HCT116 (cell line): Measurements from ENCODE around the gene ICAM1. TPM values are rescaled to one million over a fixed set of nuclear protein-coding genes. Genes with fewer than 3 reads are reported as not detected.

ENCODE experiments used
- ATAC-seq: fragments of 200-7000 bp; cut with Tn5 transposase; 2 replicates; pipeline ENCODE4 v1.9.1; 2020; ENCODE audit warnings: mild to moderate bottlenecking, moderate library complexity
- BruUV-seq: library from RNA; stranded (reverse); fragments of 400-500 nt; replicated peaks from 2 replicates; lab custom pipeline; 2021; lab: Mats Ljungman, UMichigan
- CTCF ChIA-PET: fragments of 300-600 bp; sonication (Branson Sonifier 250); formaldehyde crosslinking; loops from one replicate; lab custom pipeline; 2021; ENCODE audit warnings: antibody characterized with exemption; lab: Charles Lee
- POLR2A ChIA-PET: fragments of 300-600, 350-600 bp; sonication (Branson Sonifier 250); formaldehyde crosslinking; loops from one replicate; lab custom pipeline; 2021; ENCODE audit warnings: antibody characterized with exemption; lab: Charles Lee
- RAD21 ChIA-PET, 2 experiments: fragments of 300-600 bp; sonication (Branson Sonifier 250); formaldehyde crosslinking; loops; one replicate each; lab custom pipeline; 2023; ENCODE audit warnings: low total read pairs in 2 of 2; ENCODE audit not compliant: uncharacterized antibody in 2 of 2, unreplicated experiment in 2 of 2, low non-redundant PET in 1 of 2; lab: Charles Lee
- DNase-seq: peaks from one replicate; pipeline ENCODE4 v3.0.0-alpha.2; 2010; ENCODE audit warnings: low read depth, low spot score
- H2AFZ ChIP-seq: fragments of 200-600 bp; shearing (Covaris generic), sonication (generic); 2 replicates; pipeline ENCODE4 v1.6.1; 2017; ENCODE audit warnings: low read depth, mixed run types, mixed read lengths, antibody characterized with exemption, low read length; ENCODE audit not compliant: poor library complexity, severe bottlenecking
- H3K27ac ChIP-seq: 2 replicates; pipeline ENCODE4 v1.5.1; 2012; ENCODE audit warnings: low read depth, low read length
- H3K27me3 ChIP-seq: fragments of 200-600 bp; sonication (generic); 2 replicates; pipeline ENCODE4 v1.6.1; 2016; ENCODE audit warnings: mixed run types, low read length, mixed read lengths; ENCODE audit not compliant: insufficient read depth
- H3K36me3 ChIP-seq, 2 experiments: fragments of 200-500 bp in 1 of 2; fragments of 200-600 bp in 1 of 2; sonication (Bioruptor generic) in 1 of 2; sonication (generic) in 1 of 2; 2 replicates each; pipeline versions ENCODE4 v1.5.1 to v1.6.1; 2014 to 2016; ENCODE audit warnings: low read length in 2 of 2, inconsistent platforms in 1 of 2, mixed read lengths in 1 of 2, mixed run types in 1 of 2; ENCODE audit not compliant: insufficient read depth in 2 of 2, control insufficient read depth in 1 of 2
- H3K4me1 ChIP-seq, 2 experiments: fragments of 200-600 bp in 1 of 2; sonication (generic) in 1 of 2; 2 replicates each; pipeline versions ENCODE4 v1.5.1 to v1.6.1; 2012 to 2017; ENCODE audit warnings: low read length in 2 of 2, inconsistent platforms in 1 of 2, mild to moderate bottlenecking in 1 of 2, mixed read lengths in 1 of 2, mixed run types in 1 of 2, moderate library complexity in 1 of 2; ENCODE audit not compliant: insufficient read depth in 2 of 2, control insufficient read depth in 1 of 2
- H3K4me2 ChIP-seq: fragments of 200-600 bp; sonication (generic); 2 replicates; pipeline ENCODE4 v1.6.1; 2017; ENCODE audit warnings: mixed run types, low read length, mixed read lengths
- H3K4me3 ChIP-seq, 2 experiments: fragments of 200-600 bp in 1 of 2; sonication (generic) in 1 of 2; replicated peaks in 1 of 2; 2 replicates each; pipeline ENCODE4 v1.5.1; 2011 to 2016; ENCODE audit warnings: low read length in 2 of 2, control low read depth in 1 of 2, low read depth in 1 of 2, mild to moderate bottlenecking in 1 of 2, mixed read lengths in 1 of 2, mixed run types in 1 of 2
- H3K79me2 ChIP-seq: fragments of 200-600 bp; sonication (generic); 2 replicates; pipeline ENCODE4 v1.6.1; 2017; ENCODE audit warnings: mild to moderate bottlenecking, mixed run types, low read length, moderate library complexity, mixed read lengths; ENCODE audit not compliant: insufficient read depth
- H3K9ac ChIP-seq: fragments of 200-600 bp; sonication (generic); 2 replicates; pipeline ENCODE4 v1.6.1; 2016; ENCODE audit warnings: low read length, mixed read lengths
- H3K9me2 ChIP-seq: fragments of 200-600 bp; sonication (generic), shearing (Covaris generic); 2 replicates; pipeline ENCODE4 v1.6.1; 2017; ENCODE audit warnings: mixed run types, mild to moderate bottlenecking, moderate library complexity; ENCODE audit not compliant: insufficient read depth
- H3K9me3 ChIP-seq, 2 experiments: fragments of 200-500 bp in 1 of 2; fragments of 200-600 bp in 1 of 2; sonication (Bioruptor generic) in 1 of 2; sonication (generic) in 1 of 2; 2 replicates each; pipeline ENCODE4 v1.6.1; 2014 to 2017; ENCODE audit warnings: low read length in 2 of 2, mixed read lengths in 2 of 2, inconsistent platforms in 1 of 2, low read depth in 1 of 2, mild to moderate bottlenecking in 1 of 2, mixed run types in 1 of 2, moderate library complexity in 1 of 2; ENCODE audit not compliant: control insufficient read depth in 1 of 2, insufficient read depth in 1 of 2
- H4K20me1 ChIP-seq: fragments of 200-600 bp; sonication (generic), shearing (Covaris generic); 2 replicates; pipeline ENCODE4 v1.6.1; 2017; ENCODE audit warnings: mixed run types, mild to moderate bottlenecking, moderate library complexity; ENCODE audit not compliant: insufficient read depth
- CBX3 ChIP-seq: IDR thresholded peaks from 2 replicates; pipeline ENCODE4 v1.6.1; 2012; ENCODE audit warnings: low read depth
- CEBPB ChIP-seq: IDR thresholded peaks from 2 replicates; pipeline ENCODE4 v1.6.1; 2012; ENCODE audit warnings: low read depth
- EGR1 ChIP-seq: IDR thresholded peaks from 2 replicates; pipeline ENCODE4 v1.6.1; 2012; ENCODE audit warnings: low read depth
- ELF1 ChIP-seq: IDR thresholded peaks from 2 replicates; pipeline ENCODE4 v1.6.1; 2012; ENCODE audit warnings: low read depth, borderline replicate concordance
- EZH2phosphoT487 ChIP-seq: fragments of 200-600 bp; IDR thresholded peaks from 2 replicates; pipeline ENCODE4 v1.6.1; 2018; ENCODE audit warnings: antibody characterized with exemption, borderline replicate concordance
- POLR2A ChIP-seq: IDR thresholded peaks from 2 replicates; pipeline ENCODE4 v1.7.0; 2011; ENCODE audit warnings: borderline replicate concordance; ENCODE audit not compliant: insufficient read depth, insufficient read length; ENCODE audit errors: extremely low read depth
- POLR2AphosphoS5 ChIP-seq: IDR thresholded peaks from 2 replicates; pipeline ENCODE4 v1.6.1; 2011; ENCODE audit warnings: mild to moderate bottlenecking, low read depth, low read length, moderate library complexity
- TCF7L2 ChIP-seq: IDR thresholded peaks from 2 replicates; pipeline ENCODE4 v1.7.0; 2011; ENCODE audit warnings: borderline replicate concordance, inconsistent platforms; ENCODE audit not compliant: insufficient read depth, insufficient read length; ENCODE audit errors: extremely low read depth
- ZNF274 ChIP-seq: fragments of 200-500 bp; sonication (Bioruptor generic); IDR thresholded peaks from 2 replicates; pipeline ENCODE4 v1.6.1; 2014; ENCODE audit warnings: mild to moderate bottlenecking, low read depth, low read length, inconsistent platforms
- intact Hi-C: fragments of 100-400 bp; cut with micrococcal nuclease; formaldehyde crosslinking; loops from 2 replicates; pipeline ENCODE4 v1.10.0; 2022
- total RNA-seq: library from RNA; stranded (reverse); gene quantifications from one replicate; pipeline ENCODE4 v1.2.1, GENCODE V29; 2021; ENCODE audit not compliant: unreplicated experiment
- TF ChIP-seq, protein P1 (sequence below): IDR thresholded peaks from 2 replicates; pipeline ENCODE4 v1.6.1; 2012; ENCODE audit warnings: low read depth
- TF ChIP-seq, protein P2 (sequence below), 3 experiments: fragments of 200-600 bp in 1 of 3; sonication (generic) in 1 of 3; IDR thresholded peaks in 2 of 3; conservative IDR thresholded peaks in 1 of 3; 2 replicates each; pipeline ENCODE4 v1.5.1; 2012 to 2017; ENCODE audit warnings: low read depth in 2 of 3, low read length in 2 of 3, antibody characterized with exemption in 1 of 3, borderline replicate concordance in 1 of 3, control low read depth in 1 of 3, mild to moderate bottlenecking in 1 of 3, mixed read lengths in 1 of 3, mixed run types in 1 of 3, moderate library complexity in 1 of 3; ENCODE audit not compliant: insufficient read depth in 1 of 3

Gene ICAM1
- total RNA-seq, 1 experiment from 2014 or later = 5.0 TPM

- H4K20me1 ChIP-seq = no peaks in the 10 kb centered on the region
- ATAC-seq = no peak; the same call in 1 of the 2 replicates
- H3K27ac ChIP-seq = peak overlapping the region; percentile 80
- no peak for DNase-seq
- peak overlapping the region; percentile 82 for H3K9ac ChIP-seq
- H2AFZ ChIP-seq = no peak overlapping the region
- POLR2A ChIA-PET = no interaction called here
- BruUV-seq = TSS peak; percentile 33
- CTCF ChIA-PET = no interaction called here
- peaks cover 4 to 21% of the 10 kb centered on the region in 2 experiments; a peak in 3 of 4 replicates for H3K4me1 ChIP-seq
- H3K79me2 ChIP-seq = 0 out of 2 replicates have a peak, but pooled peaks cover 4% of the 10 kb centered on the region
- H3K9me3 ChIP-seq = no peaks in the 10 kb centered on the region
- no peaks in the 10 kb centered on the region for H3K27me3 ChIP-seq
- H3K4me3 ChIP-seq = peak overlapping the region; percentile 89 to 98
- no peaks in the 10 kb centered on the region for H3K9me2 ChIP-seq
- TF ChIP-seq POLR2A (no peak), POLR2AphosphoS5 (no peak), CBX3 (no peak), ELF1 (no peak)
- RAD21 ChIA-PET = no interaction called here
- peak overlapping the region; percentile 96 for H3K4me2 ChIP-seq
- intact Hi-C loops = no loop called here
- H3K36me3 ChIP-seq = peaks cover 12 to 14% of the 10 kb centered on the region in 2 experiments; a peak in 3 of 4 replicates
Measured at GRCh38 chr19:10316229-10317044, 45.5 kb downstream of the ICAM1 start.

- intact Hi-C loops = no loop called here
- Histone ChIP-seq H2AFZ (no peak overlapping the region), H4K20me1 (no peaks in the 10 kb centered on the region), H3K4me2 (no peak overlapping the region), H3K27me3 (no peaks in the 10 kb centered on the region), H3K36me3 (peaks cover 12 to 19% of the 10 kb centered on the region in 2 experiments; a peak in 3 of 4 replicates), H3K4me1 (peaks cover 4 to 21% of the 10 kb centered on the region in 2 experiments; a peak in 3 of 4 replicates), H3K4me3 (no peak overlapping the region), H3K27ac (0 out of 2 replicates have a peak overlapping the region, but pooled peaks have one; percentile 80), H3K9me2 (no peaks in the 10 kb centered on the region), H3K9me3 (no peaks in the 10 kb centered on the region), H3K9ac (no peak overlapping the region), H3K79me2 (0 out of 2 replicates have a peak, but pooled peaks cover 4% of the 10 kb centered on the region)
- DNase-seq (no peak), ATAC-seq (no peak)
- ChIA-PET CTCF (no interaction called here), RAD21 (interaction anchor here in 1 of 2 experiments (0.6 kb wide), 1 partner anchor 47 kb away, joined by 3 read pairs; no protein-coding TSS in a partner anchor), POLR2A (no interaction called here)
- no TSS peak for BruUV-seq
- TF ChIP-seq TCF7L2 (no peak), EZH2phosphoT487 (no peak), CEBPB (no peak), ZNF274 (no peak), EGR1 (no peak), POLR2AphosphoS5 (no peak)
- TF ChIP-seq, protein P1, sequence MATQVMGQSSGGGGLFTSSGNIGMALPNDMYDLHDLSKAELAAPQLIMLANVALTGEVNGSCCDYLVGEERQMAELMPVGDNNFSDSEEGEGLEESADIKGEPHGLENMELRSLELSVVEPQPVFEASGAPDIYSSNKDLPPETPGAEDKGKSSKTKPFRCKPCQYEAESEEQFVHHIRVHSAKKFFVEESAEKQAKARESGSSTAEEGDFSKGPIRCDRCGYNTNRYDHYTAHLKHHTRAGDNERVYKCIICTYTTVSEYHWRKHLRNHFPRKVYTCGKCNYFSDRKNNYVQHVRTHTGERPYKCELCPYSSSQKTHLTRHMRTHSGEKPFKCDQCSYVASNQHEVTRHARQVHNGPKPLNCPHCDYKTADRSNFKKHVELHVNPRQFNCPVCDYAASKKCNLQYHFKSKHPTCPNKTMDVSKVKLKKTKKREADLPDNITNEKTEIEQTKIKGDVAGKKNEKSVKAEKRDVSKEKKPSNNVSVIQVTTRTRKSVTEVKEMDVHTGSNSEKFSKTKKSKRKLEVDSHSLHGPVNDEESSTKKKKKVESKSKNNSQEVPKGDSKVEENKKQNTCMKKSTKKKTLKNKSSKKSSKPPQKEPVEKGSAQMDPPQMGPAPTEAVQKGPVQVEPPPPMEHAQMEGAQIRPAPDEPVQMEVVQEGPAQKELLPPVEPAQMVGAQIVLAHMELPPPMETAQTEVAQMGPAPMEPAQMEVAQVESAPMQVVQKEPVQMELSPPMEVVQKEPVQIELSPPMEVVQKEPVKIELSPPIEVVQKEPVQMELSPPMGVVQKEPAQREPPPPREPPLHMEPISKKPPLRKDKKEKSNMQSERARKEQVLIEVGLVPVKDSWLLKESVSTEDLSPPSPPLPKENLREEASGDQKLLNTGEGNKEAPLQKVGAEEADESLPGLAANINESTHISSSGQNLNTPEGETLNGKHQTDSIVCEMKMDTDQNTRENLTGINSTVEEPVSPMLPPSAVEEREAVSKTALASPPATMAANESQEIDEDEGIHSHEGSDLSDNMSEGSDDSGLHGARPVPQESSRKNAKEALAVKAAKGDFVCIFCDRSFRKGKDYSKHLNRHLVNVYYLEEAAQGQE = no peak
- TF ChIP-seq, protein P2, sequence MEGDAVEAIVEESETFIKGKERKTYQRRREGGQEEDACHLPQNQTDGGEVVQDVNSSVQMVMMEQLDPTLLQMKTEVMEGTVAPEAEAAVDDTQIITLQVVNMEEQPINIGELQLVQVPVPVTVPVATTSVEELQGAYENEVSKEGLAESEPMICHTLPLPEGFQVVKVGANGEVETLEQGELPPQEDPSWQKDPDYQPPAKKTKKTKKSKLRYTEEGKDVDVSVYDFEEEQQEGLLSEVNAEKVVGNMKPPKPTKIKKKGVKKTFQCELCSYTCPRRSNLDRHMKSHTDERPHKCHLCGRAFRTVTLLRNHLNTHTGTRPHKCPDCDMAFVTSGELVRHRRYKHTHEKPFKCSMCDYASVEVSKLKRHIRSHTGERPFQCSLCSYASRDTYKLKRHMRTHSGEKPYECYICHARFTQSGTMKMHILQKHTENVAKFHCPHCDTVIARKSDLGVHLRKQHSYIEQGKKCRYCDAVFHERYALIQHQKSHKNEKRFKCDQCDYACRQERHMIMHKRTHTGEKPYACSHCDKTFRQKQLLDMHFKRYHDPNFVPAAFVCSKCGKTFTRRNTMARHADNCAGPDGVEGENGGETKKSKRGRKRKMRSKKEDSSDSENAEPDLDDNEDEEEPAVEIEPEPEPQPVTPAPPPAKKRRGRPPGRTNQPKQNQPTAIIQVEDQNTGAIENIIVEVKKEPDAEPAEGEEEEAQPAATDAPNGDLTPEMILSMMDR (IDR thresholded peaks at IDR 0.05 in 2 of 3, conservative IDR thresholded peaks at IDR 0.05 in 1 of 3; ENCODE audit: borderline replicate concordance in 1 of 3, insufficient read depth in 1 of 3, low read depth in 2 of 3, low read length in 2 of 3) = no peak
Measured at GRCh38 chr19:10317045-10317856, 46.3 kb downstream of the ICAM1 start.
